GM15510 (cell line): ENCODE data around the gene TAF3.

ENCODE experiments used
- POLR2A ChIP-seq: IDR thresholded peaks from 3 replicates; pipeline ENCODE4 v1.6.1; 2011; ENCODE audit warnings: borderline replicate concordance; ENCODE audit not compliant: insufficient read length; ENCODE audit errors: extremely low read depth

Gene TAF3

DNA sequence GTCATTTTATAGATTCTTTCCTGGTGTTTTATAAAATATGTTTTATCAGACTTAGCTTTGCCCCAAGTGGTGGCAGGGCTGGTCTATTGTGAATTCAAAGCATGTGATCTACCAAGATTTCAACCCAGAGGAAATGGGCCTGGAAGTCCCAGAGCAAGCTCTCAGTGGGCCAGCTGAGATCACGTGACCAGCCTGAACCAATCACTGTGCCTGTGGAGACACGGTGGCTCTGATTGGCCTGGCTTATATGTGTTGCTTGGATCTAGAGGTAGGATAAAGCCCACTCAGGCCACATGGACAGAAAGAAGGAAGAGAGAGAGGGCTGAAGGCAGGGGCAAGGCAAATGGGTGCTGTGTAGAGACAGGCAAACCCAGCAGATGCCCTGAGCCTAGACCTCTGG, 170.7 kb downstream of the TAF3 start:
- no peak for TF ChIP-seq POLR2A

DNA sequence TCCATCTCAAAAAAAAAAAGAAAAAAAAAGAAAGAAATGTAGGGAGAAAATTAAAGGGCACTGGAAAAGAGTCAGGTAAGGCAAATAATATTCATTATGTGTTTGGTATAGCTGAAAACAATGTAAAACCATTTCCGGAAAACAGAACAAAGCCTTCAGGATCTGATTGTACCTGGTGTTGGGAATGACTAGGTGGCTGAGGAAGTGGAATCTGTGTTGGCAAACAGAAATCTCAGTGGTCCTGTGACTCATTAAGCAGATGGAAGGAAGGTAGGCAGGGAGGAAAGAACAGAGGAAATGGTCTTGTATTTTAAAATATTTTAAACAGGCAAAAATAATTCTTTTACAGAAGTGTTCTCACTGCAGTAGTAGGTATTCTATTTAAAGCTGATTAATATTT, 180.5 kb downstream of the TAF3 start:
- no peak for TF ChIP-seq POLR2A

DNA sequence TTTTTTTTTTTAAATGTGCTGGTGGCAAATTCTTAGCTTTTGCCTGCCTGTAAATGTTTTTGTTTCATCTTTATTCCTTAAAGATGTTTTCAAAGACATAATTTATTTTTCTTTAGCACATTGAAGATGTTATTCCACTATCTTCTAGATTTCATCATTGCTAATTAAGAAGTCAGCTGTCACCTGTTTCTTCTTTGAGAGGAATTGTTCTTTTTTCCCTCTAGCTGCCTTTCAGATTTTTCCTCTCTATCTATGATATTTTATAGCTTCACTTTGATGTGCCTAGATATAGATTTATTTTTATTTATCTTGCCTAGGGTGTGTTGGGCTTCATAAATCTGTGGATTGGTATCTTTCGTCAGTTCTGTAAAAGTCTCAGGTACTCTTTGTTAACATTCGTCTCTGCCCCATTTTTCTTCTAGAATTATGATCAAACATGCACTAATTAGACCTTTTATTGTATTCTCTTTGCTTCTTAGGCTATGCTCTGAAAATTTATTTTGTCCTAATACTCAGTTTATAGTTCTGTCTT, 186.2 kb downstream of the TAF3 start:
- no peak for TF ChIP-seq POLR2A

DNA sequence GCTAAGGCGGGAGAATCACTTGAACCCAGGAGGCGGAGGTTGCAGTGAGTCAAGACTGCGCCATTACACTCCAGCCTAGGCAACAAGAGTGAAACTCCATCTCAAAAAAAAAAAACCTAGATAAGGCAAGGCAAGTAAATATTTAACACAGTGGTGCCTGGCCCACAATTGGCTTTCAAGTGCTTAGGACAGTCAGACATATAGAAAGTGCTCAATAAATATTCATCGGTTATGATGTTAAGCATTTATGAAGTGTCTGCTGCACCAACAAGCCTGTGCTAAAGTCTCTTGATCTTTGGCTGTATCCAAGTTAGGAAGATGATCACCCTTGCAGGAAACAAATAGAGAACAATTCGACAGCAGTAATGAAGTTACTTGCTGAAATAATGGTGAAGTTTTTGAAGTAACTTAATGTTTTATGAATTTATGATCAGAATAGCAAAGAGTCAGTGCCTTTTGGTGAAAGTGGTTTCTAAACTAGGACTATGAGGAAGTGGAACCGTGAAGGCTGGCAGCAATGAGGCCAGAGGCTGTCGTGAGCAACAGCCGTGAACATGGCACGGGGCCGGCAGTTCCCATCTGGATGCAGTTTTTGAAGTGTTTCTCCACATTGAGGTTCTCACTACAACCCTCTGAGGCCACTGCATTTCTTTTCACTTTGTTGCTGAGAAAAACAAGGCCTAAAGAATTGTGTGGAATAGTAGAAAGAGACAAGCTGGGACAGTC, 188.1 kb downstream of the TAF3 start:
- TF ChIP-seq POLR2A: no peak

DNA sequence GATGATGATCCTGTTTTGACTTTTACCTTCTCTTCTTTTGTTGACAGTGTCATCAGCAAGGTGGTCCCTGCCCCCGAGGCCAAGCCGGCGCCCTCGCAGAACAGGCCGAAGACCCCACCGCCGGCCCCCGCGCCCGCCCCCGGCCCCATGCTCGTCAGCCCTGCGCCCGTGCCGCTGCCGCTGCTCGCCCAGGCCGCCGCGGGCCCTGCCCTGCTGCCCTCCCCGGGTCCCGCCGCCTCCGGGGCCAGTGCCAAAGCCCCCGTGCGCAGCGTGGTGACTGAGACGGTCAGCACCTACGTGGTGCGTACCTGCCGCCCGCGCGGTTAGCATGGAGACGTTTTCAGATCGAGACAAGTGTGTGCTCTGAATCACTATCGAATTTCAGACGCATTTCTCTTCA, 190.7 kb downstream of the TAF3 start:
- no peak for TF ChIP-seq POLR2A

DNA sequence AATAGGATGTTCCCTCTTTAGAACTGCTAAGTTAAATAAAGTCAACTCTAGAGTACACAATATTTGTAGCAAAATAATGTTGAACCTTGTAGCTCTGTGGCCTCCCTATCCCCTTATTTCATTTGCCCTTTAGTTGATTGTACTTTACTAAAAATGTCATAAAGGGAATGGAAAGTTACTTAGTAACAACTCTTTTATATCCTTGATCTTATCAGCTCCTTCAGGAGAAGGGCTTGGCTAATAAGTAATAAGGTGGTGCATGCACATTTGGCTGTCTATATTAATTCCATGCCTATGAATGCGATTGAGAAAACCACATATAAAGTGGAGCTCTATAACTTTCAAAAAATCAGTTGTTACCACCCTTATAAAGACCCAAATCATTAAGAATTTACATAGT, 194.7 kb downstream of the TAF3 start:
- TF ChIP-seq POLR2A: no peak

DNA sequence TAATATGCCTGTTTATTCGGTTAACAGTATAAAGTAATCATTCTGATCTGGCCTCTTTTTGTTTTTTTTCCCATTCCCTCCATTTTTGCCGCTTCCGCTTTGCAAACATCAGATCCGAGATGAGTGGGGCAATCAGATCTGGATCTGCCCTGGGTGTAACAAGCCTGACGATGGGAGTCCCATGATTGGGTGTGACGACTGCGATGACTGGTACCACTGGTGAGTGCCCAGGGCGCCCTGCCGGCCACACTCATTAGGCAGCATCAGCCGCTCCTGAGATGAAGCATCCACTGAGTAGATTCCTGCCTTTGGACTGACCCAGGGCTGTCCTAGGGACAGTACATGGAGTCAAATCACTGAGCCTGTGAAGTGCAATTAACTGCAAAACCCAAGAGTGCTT, 195.3 kb downstream of the TAF3 start:
- no peak for TF ChIP-seq POLR2A

DNA sequence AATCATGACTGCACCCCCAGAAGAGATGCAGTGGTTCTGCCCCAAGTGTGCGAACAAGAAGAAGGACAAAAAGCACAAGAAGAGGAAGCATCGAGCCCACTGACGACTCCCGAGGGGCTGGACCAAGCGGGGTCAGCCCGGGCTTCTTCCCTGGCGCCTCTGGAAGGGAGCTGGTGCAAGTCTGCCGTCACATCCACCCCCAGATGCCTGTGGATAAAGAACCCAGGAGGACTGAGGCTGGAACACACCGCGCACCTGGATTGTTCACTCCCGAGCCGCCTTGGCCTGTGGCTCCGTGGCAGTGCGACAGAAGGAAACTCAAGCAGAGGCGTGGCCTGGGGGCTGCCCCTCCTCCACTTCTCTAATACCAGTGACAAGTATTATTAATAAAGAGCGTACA, 196.3 kb downstream of the TAF3 start:
- no peak for TF ChIP-seq POLR2A

DNA sequence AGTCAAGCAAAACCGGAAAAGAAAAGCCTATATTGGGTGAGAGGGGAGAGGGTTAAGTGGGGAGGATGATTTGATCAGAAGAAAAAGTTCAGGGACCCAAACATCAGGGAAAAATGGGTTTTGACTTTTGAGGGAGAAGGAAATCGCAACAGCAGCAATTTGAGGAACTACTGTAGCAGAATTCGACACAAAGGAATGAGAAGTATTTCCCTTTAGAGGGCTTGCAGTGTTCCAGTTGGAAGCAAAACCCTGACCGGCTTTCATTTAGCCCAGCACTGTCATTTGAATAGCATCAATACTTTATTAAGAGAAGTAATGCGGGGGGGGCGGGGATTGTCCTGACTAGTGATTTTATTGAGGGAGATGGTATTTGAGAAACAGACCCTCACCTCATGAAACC, 199.0 kb downstream of the TAF3 start:
- TF ChIP-seq POLR2A: no peak

DNA sequence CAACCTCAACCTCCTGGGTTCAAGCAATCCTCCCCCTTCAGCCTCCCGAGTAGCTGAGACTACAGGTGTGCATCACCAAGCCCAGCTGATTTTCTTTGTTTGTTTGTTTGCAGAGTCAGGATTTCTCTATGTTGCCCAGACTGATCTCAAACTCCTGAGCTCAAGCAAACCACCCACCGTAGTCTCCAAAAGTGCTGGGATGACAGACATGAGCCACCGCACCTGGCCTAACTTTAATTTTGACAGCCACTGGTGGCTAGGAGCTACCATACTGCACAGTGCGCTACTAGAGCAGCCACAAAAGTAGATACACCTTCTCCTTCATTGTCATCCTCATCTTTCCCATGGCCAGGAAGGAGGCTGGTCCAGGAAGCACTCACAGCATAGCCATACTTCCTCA, 205.0 kb downstream of the TAF3 start:
- TF ChIP-seq POLR2A: no peak

DNA sequence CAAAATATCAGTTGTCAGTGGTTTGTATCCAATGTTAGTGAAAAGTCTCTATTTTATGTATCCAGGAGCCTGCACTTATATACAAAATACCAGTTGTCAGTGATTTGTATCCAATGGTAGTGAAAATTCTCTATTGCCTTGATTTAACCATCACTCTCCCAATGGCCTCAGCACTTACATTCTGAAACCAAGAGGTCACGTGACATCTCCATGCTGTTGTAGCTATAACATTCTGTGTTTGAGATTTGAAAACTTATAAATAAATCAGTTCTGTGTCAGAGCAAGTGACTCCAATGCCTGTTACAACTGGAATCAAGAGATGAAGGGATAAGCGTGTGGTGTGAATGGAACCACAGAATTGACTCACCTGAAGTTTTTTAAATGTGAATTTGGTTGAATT, 205.5 kb downstream of the TAF3 start:
- no peak for TF ChIP-seq POLR2A

DNA sequence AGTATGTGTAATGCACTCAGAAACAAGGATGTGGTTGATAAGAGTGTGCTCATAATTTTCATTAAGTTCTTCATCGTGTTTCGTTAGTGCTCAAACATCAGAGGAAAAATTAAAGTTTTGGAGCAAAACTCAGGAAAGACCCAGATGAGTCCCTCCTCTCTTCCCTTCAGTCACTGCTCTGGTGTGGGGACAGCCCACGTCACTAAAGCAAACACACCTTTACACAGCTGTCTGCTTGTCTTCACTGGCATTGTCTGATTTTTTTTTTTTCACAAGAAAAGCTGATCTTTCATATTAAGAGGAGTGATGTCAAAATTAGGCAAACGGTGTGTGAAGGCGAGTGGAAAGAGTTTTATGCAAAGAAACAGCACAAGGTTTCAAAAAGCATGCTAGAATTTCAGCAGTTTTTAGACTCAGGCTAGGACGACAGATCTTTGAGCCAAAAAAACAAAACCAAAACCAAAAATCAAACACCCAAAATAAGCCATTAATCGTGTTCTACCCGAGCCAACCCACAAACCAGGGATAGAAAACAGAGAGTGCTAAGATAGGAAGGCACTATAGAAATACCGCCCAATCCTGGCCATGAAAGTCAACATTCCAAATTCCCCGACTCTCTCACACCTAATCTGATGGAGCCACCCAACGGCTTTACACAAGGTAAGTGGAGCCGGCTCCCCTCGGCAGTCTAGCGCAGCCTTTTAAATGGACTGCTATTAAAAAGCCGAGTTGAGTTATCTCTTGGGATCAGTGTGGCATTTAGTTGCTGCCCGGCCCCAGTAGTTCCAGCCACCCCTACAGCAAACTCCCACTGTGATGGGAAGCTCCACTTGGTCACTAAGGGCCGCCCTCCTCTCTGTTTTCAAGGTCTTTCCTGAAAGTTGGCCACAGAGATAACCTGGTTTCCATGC, 208.3 kb downstream of the TAF3 start:
- no peak for TF ChIP-seq POLR2A

DNA sequence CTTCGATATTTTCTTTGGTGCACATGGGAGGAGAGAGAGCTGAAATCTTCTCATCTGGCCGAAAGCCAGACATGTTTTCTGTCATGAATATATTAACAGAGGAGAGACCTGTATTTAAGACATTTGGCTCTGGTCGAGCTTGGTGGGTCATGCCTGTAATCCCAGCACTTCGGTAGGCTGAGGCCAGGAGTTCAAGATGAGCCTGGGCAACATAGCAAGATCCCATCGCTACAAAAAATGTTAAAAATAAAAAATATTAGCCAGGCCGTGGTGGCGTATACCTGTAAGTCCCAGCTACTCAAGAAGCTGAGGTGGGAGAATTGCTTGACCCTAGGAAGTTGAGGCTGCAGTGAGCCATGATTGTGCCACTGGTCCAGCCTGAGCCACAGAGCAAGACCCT, 214.3 kb downstream of the TAF3 start:
- no peak for TF ChIP-seq POLR2A

DNA sequence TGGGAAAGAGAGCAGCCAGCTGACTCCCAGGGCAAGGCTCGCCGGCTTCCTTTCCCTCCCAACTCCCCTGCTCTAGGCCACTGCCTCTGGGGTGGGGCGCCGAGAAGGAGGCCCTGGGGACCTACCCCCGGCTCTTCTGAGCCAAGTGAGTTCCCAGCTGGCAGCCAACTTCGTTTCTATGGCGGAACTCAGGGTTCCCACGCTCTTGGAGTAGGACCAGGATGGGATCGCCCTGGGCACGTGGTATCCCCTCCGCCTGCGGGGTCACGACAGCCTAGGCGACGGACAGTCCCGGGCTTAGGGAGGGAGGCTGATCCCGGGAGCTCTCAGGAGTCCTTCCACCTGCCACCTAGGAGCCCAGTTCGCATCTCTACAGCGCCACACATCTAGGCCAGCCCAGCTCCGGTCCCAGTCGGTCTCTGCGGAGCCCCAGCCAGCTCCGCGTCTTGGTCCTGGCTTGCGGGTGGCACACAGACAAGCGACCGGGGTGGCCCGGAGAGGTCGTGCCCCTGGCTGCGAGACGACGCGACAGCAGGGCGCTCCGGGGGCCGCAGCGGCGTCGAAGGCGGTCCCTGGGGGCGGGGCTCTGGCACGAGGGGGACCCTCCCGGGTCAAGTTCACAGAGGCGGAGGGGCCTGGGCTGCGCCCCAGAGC, 215.6 kb downstream of the TAF3 start:
- TF ChIP-seq POLR2A: no peak

DNA sequence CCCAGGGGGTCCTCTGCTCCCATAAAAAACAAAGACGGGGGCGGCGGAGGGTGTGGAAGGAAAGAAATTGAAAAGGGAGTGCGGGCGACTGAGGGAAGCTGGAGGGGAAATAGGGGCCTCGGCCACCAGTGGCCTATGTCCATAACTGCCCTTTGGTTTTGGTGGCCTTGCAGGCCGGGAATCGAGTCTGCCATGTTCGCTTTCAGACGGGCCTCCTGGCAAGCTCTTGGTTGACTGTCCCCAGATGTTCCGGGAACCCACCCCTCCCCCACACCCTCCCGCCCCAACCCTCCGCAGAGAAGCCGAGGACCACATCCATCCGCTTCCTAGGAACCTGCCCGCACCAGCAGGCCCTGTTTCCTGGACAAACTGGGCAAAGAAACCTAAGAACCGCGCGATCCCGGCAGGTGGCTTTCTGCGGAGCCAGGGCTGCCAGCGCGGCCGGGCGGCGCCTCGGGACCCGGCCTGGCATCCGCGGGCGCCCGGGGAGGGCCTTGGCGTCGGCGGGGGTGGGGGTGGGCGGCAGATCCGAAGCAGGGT, 216.2 kb downstream of the TAF3 start:
- no peak for TF ChIP-seq POLR2A
